ENCODE data around the gene NEXN.

The NEXN gene

GRCh38 chr1:77990629-77991204 lies 102.3 kb downstream of the NEXN start:
- TF ChIP-seq ZNF384 (IDR thresholded peaks at IDR 0.05) (no peak), TARDBP (IDR thresholded peaks at IDR 0.05) (no peak), L3MBTL2 (conservative IDR thresholded peaks at IDR 0.05) (no peak), FOXA1 (IDR thresholded peaks at IDR 0.05) (no peak), CTBP1 (IDR thresholded peaks at IDR 0.05; ENCODE audit: borderline replicate concordance) (no peak), ELF4 (IDR thresholded peaks at IDR 0.05) (no peak), SUZ12 (IDR thresholded peaks at IDR 0.05) (no peak)
- TF ChIP-seq, protein P1, sequence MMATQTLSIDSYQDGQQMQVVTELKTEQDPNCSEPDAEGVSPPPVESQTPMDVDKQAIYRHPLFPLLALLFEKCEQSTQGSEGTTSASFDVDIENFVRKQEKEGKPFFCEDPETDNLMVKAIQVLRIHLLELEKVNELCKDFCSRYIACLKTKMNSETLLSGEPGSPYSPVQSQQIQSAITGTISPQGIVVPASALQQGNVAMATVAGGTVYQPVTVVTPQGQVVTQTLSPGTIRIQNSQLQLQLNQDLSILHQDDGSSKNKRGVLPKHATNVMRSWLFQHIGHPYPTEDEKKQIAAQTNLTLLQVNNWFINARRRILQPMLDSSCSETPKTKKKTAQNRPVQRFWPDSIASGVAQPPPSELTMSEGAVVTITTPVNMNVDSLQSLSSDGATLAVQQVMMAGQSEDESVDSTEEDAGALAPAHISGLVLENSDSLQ (IDR thresholded peaks at IDR 0.05) = no peak
- no peak for DNase-seq (ENCODE audit: extremely low spot score)
- ChIA-PET CTCF (interaction anchor here (1.2 kb wide), 1 partner anchor 12 kb away, joined by 3 read pairs; the partner anchor contains the start of gene FUBP1), POLR2A (interaction anchor here (1.2 to 1.6 kb wide), 2 partner anchors 12 kb away, joined by 3 to 5 read pairs; partner anchors contain the start of gene FUBP1)

DNA sequence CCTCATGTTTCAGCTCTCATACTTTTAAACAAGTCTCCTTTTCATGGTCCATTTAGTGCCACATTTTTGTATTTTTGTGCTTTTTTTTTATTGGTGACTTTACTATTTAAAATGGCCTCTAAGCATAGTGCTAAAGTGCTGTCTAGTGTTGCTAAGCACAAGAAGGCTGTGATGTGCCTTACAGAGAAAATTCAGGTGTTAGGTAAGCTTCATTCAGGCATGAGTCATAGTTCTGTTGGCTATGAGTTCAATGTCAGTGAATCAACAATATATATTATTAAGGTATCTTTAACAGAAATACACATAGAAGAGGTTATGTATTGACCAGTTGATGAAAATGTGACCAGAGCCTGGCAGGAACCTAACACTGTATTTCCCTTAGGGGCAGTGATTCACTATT lies 103.2 kb downstream of the NEXN start:
- DNase-seq (ENCODE audit: extremely low spot score) = no peak
- POLR2A ChIA-PET = interaction anchor here (1.2 kb wide), 1 partner anchor 13 kb away, joined by 3 read pairs; the partner anchor contains the start of gene FUBP1

More for the DNA sequence above, 103.2 kb downstream of the NEXN start:
- TF ChIP-seq, protein P1 (IDR thresholded peaks at IDR 0.05) = no peak
- TF ChIP-seq FOXK2 (IDR thresholded peaks at IDR 0.05) (no peak), CTBP1 (IDR thresholded peaks at IDR 0.05; ENCODE audit: borderline replicate concordance) (no peak), TARDBP (IDR thresholded peaks at IDR 0.05) (no peak), ELF4 (IDR thresholded peaks at IDR 0.05) (no peak), ARNT (IDR thresholded peaks at IDR 0.05) (no peak), SP1 (IDR thresholded peaks at IDR 0.05) (no peak), HDGF (IDR thresholded peaks at IDR 0.05; ENCODE audit: borderline replicate concordance) (no peak), SUZ12 (IDR thresholded peaks at IDR 0.05) (no peak), NFRKB (IDR thresholded peaks at IDR 0.05) (no peak), LEF1 (IDR thresholded peaks at IDR 0.05; ENCODE audit: borderline replicate concordance) (no peak)
- CTCF ChIA-PET = no interaction called here

All from HEK293T (cell line).